OCI-LY3 (cell line): ENCODE data around the gene VAV3.

Source experiments
- CTCF ChIP-seq: fragments of 200-600, 300-600 bp; sonication (generic); IDR thresholded peaks from 2 replicates; pipeline ENCODE4 v1.5.1; 2014; ENCODE audit warnings: antibody characterized with exemption, low read length, low read depth
- EZH2phosphoT487 ChIP-seq: fragments of 200-600 bp; shearing (Covaris generic); IDR thresholded peaks from 2 replicates; pipeline ENCODE4 v1.6.1; 2018; ENCODE audit warnings: antibody characterized with exemption, mixed run types, low read depth

- TF ChIP-seq CTCF (no peak), EZH2phosphoT487 (no peak)
Measured at GRCh38 chr1:107739201-107739600, 225.8 kb downstream of the VAV3 start.
